ENCODE results near the gene BMS1. TPM values are rescaled to one million over a fixed set of nuclear protein-coding genes. Genes with fewer than 3 reads are reported as not detected.
"Not testable (repeated sequence)": the region's sequence is repeated elsewhere in the genome, so short reads cannot be mapped to it uniquely, and the experiment has no call there.

BMS1 gene, protein sequence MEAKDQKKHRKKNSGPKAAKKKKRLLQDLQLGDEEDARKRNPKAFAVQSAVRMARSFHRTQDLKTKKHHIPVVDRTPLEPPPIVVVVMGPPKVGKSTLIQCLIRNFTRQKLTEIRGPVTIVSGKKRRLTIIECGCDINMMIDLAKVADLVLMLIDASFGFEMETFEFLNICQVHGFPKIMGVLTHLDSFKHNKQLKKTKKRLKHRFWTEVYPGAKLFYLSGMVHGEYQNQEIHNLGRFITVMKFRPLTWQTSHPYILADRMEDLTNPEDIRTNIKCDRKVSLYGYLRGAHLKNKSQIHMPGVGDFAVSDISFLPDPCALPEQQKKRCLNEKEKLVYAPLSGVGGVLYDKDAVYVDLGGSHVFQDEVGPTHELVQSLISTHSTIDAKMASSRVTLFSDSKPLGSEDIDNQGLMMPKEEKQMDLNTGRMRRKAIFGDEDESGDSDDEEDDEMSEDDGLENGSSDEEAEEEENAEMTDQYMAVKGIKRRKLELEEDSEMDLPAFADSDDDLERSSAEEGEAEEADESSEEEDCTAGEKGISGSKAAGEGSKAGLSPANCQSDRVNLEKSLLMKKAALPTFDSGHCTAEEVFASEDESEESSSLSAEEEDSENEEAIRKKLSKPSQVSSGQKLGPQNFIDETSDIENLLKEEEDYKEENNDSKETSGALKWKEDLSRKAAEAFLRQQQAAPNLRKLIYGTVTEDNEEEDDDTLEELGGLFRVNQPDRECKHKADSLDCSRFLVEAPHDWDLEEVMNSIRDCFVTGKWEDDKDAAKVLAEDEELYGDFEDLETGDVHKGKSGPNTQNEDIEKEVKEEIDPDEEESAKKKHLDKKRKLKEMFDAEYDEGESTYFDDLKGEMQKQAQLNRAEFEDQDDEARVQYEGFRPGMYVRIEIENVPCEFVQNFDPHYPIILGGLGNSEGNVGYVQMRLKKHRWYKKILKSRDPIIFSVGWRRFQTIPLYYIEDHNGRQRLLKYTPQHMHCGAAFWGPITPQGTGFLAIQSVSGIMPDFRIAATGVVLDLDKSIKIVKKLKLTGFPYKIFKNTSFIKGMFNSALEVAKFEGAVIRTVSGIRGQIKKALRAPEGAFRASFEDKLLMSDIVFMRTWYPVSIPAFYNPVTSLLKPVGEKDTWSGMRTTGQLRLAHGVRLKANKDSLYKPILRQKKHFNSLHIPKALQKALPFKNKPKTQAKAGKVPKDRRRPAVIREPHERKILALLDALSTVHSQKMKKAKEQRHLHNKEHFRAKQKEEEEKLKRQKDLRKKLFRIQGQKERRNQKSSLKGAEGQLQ
- total RNA-seq = 20.7 and 21.0 TPM in 2 replicates

DNA sequence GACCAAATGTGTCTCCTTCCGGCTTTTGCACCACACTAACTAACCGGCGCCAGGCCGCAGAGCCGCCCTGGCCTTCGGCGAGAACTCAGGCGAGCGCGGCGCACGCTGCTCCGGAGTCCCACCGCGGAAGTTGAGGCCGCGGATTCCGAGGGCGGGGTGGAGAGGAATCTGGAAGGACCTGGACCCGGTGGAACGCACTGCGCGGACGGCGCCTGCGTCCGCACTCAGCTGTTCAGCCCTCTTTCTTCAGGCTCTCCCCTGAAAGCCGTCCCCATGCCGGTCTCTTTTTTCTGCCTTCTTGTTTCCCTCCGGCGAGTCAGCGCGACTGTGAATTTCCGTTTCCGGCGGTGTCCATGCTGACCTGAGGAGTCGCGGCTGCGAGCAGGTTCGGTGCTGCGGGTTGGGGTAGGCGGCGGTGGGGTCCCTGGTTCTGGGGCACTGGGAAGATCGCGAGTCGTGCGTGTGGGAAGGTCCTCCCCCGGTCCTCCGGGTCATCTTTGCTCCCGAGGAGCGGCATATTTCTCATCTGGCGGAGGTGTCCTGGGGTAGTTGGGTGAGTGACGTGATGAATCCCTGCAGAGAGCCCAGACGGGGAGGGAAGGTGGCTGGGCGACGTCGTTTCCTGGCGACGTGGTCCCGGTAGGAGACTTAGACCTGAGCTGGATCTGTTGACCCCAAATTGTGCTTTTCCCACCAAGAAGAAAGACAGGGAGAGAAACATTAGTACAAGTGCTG is at the start of gene BMS1:
BMS1 (plus strand) TSS at position 350 of the 735 bp plus-strand sequence. CDS start 1,600 bp downstream, outside the sequence.
- intact Hi-C loops (cut with micrococcal nuclease) = loop anchor here (1.0 to 10.0 kb wide), 12 partner anchors 28 to 866 kb away; partner anchors contain the start of genes HNRNPF, ZNF239, ZNF32 and ZNF33B

GRCh38 chr10:42734536-42734935 is 48.1 kb upstream of the BMS1 start:
- intact Hi-C loops (cut with micrococcal nuclease) = no loop called here

- intact Hi-C loops (cut with micrococcal nuclease) = no loop called here
Observed at GRCh38 chr10:42738679-42739078, 43.9 kb upstream of the BMS1 start.

DNA sequence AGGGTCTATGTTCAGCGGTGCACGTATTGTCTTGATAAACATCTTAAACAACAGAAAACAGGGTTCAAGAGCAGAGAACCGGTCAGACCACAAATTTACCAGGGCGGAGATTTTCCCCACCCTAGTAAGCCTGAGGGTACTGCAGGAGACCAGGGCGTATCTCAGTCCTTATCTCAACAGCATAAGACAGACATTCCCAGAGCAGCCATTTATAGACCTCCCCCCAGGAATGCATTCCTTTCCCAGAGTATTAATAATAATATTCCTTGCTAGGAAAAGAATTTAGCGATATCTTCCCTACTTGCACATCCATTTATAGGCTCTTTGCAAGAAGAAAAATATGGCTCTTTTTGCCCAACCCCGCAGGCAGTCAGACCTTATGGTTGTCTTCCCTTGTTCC is 41.1 kb upstream of the BMS1 start:
- intact Hi-C loops (cut with micrococcal nuclease) = not testable (repeated sequence)

DNA sequence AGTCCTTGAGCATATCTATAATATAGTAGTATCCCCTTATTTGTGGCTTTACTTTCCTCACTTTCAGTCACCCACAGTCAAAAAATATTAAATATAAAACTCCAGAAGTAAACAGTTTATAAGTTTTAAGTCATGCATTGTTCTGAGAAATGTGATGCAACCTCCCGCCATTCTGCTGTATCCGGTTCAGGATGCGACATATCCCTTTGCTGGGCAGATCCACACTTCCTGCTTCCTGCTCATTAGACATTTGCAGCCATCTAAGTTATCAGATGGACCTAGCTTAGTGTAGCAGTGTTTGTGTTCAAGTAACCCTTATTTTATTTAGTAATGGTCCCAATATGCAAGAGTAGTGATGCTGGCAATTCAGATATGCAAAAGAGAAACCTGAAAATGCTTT is 38.9 kb upstream of the BMS1 start:
- intact Hi-C loops (cut with micrococcal nuclease) = no loop called here

GRCh38 chr10:42744134-42744701 is 38.4 kb upstream of the BMS1 start:
- intact Hi-C loops (cut with micrococcal nuclease) = no loop called here

DNA sequence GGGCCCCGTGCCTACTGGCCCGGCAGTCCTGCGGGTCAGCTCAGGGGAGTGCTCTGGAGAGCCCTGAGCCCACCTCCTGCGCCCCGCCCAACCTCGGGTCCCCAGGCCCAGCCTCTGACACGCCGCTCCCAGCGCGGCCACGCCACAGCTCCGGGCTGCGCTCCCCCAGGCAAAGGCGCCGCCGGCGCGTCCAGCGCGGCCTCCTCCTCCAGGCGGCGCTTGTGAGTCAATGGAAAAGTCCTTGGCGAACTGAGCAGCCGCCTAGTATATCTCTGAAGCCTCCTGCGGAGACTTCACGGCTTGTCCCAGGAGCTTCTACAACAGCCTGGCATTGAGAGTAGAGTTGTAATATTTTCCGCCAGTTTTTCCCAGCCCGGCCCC is 29.5 kb upstream of the BMS1 start:
- intact Hi-C loops (cut with micrococcal nuclease) = loop anchor here (1.0 to 10.0 kb wide), 4 partner anchors 116 to 710 kb away; partner anchors contain the start of genes RET and ZNF33B

GRCh38 chr10:42753507-42754154 is 29.0 kb upstream of the BMS1 start:
- intact Hi-C loops (cut with micrococcal nuclease) = loop anchor here (1.0 to 10.0 kb wide), 5 partner anchors 29 to 709 kb away; partner anchors contain the start of genes BMS1, RET and ZNF33B

DNA sequence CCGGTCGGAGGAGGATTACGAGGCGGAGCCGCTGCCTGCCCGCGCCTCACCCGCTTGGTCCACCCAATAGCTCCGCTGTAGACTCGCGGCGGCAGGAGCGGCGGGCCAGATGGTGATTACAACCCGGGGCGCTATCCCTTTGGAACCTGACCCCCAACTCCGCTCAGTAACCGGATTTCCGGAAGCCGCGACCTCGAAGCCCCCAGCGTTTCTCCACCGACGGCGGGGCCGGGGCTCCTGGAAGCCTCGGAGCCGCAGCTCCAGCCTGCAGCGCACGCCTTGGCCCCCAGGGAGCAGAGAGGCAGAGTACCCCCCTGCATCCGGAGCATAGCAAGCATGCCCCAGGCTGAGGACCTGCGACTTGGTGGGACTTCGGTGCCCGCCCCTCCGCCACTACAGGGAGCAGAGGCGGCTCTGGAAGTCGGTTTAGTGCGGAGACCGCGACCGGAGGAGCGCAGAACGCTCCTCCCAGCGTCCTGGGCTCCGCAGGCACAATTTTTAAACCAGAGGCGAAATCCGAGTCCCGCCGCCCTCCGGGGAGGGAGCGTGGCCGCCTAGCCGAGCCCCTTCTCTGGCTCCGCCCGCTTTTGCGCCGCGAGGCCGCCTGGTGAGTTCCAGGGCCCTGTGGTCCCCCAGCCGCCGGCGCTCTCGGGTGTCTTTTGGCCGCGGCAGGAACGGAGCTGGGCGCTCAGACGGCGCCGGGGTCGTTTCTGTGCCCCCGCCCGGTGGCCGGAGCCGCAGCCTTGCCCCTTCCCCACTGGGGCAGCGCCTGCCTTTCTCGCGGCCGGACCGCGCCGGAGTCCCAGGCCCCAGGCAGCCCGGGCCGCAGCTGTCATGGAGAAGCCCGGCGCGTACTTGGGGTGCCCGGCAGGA is 28.2 kb upstream of the BMS1 start:
- intact Hi-C loops (cut with micrococcal nuclease) = loop anchor here (1.0 to 10.0 kb wide), 3 partner anchors 28 to 320 kb away; partner anchors contain the start of genes BMS1, RET and ZNF33B

GRCh38 chr10:42755028-42755451 is 27.6 kb upstream of the BMS1 start:
- intact Hi-C loops (cut with micrococcal nuclease) = loop anchor here (10.0 kb wide), 1 partner anchor 320 kb away; the partner anchor contains the start of gene RET

DNA sequence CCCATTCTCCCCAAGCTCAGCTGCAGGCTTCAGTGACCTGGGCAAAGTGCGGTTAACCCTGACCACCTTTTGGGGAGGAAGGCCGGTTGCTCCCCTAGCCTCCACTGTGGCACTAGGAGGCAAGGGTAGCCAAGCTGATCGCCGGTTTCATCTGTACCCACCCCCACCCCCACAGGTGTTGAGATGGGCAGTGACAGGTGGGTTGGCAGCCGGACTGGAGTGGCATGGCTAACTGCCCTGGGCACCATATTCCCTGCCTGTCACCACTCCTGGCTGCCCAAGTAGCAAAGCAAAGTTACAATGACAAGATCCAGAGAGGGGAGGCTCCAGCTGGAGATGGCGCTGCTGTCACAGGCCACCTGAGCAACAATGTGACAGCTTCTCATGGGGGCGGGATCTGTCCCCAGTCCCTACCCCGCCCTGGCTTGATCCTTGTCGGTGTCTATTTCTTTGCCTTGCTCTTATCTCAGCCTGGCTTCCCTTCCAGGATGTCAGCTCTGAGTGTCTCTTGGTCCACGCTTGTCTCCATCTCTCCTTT is 27.0 kb upstream of the BMS1 start:
- intact Hi-C loops (cut with micrococcal nuclease) = loop anchor here (10.0 kb wide), 1 partner anchor 319 kb away; the partner anchor contains the start of gene RET

- intact Hi-C loops (cut with micrococcal nuclease) = no loop called here
Observed at GRCh38 chr10:42767906-42768305, 14.7 kb upstream of the BMS1 start.

DNA sequence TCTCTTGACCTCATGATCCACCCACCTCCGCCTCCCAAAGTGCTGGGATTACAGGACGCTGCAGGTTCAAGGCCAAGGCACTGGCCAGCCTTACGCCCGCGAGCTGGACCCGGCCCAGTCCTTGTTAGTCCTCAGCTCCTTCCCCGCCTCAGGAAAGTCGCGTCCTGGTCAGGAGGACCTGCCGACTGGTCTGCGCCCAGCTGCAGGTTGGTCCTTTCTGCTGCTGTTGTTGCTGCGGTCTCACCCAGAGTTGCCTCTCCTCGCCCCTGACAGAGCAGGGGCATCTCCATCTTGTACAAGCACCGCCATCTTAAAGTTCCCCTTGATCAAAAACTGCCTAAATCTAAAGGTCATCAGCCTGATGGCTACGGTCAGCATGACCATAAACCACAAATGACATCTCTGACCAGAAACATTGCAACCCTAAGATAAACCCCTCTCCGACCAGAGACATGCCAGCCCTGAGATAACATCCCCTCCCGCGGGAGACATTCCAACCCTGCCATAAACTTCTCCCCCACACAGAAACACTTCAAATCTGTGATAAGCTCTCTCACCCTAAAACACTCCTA is 13.9 kb upstream of the BMS1 start:
- intact Hi-C loops (cut with micrococcal nuclease) = no loop called here

- intact Hi-C loops (cut with micrococcal nuclease) = no loop called here
Observed at GRCh38 chr10:42769173-42769572, 13.4 kb upstream of the BMS1 start.

DNA sequence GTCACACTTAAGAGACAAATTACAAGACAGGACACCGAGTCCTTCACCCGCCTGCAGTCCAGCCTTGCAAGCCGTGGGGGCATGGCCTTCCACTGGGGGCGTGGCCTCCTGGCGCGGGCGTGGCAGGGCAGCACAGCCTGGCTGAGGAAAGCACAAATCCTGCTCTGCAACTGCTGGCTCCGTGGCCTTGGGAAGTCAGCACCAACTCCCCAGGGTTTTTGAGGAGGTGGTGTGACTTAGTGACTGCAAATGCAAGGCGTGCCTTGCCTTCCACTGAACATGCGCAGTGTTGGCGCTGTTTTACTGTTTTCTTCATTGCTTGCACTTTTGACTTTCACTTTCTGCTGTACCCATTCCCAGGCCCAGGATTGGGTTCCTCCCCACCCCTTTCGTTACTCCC is 12.9 kb upstream of the BMS1 start:
- intact Hi-C loops (cut with micrococcal nuclease) = no loop called here

DNA sequence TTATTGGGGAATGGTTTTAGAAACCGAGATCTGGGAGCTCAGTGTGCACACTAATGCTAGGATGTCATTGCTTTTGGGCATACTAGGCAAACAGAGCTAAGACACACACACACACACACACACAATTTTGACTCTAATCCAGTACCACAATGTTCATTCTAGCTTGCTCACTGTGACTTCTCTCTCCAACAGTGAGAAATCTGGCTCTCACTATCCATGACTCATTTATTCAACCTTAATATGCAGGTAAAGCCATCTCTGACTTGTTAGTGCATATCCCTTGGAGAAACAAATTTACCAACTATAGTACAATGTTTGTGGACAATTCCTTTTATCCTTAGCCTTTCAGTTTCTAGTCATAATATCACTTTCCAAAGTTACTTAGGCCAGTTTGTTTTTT is 5.9 kb upstream of the BMS1 start:
- intact Hi-C loops (cut with micrococcal nuclease) = no loop called here

DNA sequence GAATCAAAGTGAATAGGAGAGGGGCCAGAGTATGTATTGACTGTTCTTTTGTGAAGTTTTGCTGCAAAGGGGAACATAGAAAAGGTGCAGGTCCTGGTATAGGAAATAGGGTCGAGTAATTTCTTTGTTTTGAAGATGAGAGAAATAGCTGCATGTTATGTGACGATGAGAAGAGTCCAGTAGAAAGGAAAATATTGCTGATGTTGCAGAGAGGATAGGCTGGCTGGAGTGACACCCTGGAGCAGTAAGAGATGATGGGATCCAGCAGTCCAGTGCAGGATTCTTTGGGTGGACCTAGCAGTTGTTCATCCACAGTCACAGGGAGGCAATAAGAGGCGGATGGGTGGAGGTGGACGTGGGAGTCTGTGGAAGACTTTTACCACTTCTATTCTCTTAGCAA is 2.1 kb upstream of the BMS1 start:
- intact Hi-C loops (cut with micrococcal nuclease) = loop anchor here (2.0 to 10.0 kb wide), 3 partner anchors 150 to 794 kb away; partner anchors contain the start of gene ZNF239
